G401 (cell line): ENCODE measurements around the gene STK10. TPM values are rescaled to one million over a fixed set of nuclear protein-coding genes. Genes with fewer than 3 reads are reported as not detected.
A peak's percentile ranks its signal among the peaks of the same experiment; 100 is the strongest.

Source experiments
- DNase-seq: peaks from one replicate; pipeline ENCODE4 v3.0.0-alpha.2; 2015; ENCODE audit warnings: low spot score
- in situ Hi-C: cut with HindIII; loops from 2 replicates; pipeline ENCODE4 v1.10.0; 2016; ENCODE audit warnings: low sequenced_read_pairs, mixed read lengths
- total RNA-seq: library from RNA; depleted of rRNA; stranded (reverse); fragments of >200 nt; shearing (Covaris generic); gene quantifications from 2 replicates; pipeline ENCODE4 v1.2.3, GENCODE V29; 2014

The STK10 gene
- total RNA-seq, 1 experiment from 2014 or later: 17.0 TPM

- peak; percentile 79 for DNase-seq
- in situ Hi-C loops: no loop called here
These were observed 69.9 kb downstream of the STK10 start for GRCh38 chr5:172117977-172118701.

DNA sequence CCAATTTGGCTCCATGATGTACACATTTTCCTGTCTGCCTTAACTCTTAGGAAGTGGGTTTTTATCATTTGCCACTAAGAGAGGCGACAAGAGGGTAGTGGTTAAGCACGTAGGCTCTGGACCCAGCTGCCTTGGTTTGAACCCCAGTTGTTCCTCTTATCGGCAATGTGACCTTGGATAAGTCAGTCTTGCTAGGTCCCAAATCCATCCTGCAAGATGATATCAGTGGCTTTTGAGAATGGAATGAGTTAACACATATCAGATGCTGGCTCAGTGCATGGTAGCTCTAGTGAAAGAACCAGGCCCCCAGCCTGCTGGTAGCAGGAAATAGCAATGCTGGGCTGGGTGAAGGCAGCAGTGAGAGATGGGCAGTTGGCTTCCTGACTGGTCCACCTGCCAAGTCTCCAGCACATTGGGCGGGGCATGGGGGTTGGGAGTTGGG is 72.5 kb downstream of the STK10 start:
- DNase-seq: peak; percentile 86
- in situ Hi-C loops: no loop called here

- in situ Hi-C loops: no loop called here
These were observed 73.1 kb downstream of the STK10 start for GRCh38 chr5:172114875-172115422.

GRCh38 chr5:172113036-172113435 is 75.0 kb downstream of the STK10 start:
- no peak for DNase-seq
- in situ Hi-C loops: no loop called here

More at GRCh38 chr5:172114875-172115422, 73.1 kb downstream of the STK10 start:
- DNase-seq: no peak

GRCh38 chr5:172111852-172112225 is 76.2 kb downstream of the STK10 start:
- DNase-seq: no peak
- in situ Hi-C loops: no loop called here

- no peak for DNase-seq
- in situ Hi-C loops: no loop called here
These were observed 76.8 kb downstream of the STK10 start for GRCh38 chr5:172110921-172111851.

DNA sequence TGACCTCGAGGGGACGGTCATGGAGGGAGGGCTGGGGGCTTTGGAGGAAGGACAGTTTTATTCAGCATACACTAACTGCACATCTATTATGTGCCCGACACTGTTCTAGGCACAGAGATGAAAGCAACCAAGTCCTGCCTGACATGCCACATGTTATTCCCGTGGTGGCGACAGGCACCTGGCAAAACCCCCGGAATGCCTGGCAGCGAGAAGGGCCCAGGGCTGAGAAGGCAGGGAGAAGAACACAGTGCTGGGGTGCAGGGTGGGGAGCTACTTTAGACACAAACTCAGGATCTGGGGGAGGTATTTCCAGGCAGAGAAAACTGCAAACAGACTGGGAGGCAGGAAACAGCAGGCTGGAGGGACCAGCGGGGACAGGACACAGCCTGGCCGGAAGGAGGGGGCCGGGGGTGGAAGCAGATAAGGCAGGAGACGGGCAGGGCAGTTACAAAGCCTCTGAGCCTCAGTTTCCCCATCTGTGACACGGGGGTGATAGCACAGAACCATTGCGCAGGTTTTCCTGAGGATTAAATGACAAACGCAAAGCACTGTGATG is 77.7 kb downstream of the STK10 start:
- in situ Hi-C loops: no loop called here
- no peak for DNase-seq

GRCh38 chr5:172109749-172110148 is 78.3 kb downstream of the STK10 start:
- in situ Hi-C loops: no loop called here
- peak; percentile 53 for DNase-seq

DNA sequence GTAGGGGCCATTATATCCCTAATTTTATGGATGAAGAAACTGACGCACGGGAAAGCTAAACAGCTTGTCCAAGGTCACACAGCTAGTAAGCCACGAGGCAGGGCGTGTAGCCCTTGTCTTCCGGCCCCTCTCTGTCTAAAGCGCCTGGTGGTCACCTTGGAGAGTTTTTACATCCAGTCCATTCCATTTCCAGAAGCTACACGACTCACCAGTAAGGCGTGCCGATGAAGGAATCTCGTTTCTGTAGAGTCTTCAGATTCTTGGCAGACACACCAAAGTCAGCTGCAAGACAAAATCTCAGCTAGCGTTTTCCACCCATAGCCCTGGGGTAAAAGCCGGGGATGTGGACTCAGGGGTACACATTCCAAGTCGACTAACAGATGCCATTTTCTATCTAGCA is 80.5 kb downstream of the STK10 start:
- DNase-seq: peak; percentile 71
- in situ Hi-C loops: no loop called here

DNA sequence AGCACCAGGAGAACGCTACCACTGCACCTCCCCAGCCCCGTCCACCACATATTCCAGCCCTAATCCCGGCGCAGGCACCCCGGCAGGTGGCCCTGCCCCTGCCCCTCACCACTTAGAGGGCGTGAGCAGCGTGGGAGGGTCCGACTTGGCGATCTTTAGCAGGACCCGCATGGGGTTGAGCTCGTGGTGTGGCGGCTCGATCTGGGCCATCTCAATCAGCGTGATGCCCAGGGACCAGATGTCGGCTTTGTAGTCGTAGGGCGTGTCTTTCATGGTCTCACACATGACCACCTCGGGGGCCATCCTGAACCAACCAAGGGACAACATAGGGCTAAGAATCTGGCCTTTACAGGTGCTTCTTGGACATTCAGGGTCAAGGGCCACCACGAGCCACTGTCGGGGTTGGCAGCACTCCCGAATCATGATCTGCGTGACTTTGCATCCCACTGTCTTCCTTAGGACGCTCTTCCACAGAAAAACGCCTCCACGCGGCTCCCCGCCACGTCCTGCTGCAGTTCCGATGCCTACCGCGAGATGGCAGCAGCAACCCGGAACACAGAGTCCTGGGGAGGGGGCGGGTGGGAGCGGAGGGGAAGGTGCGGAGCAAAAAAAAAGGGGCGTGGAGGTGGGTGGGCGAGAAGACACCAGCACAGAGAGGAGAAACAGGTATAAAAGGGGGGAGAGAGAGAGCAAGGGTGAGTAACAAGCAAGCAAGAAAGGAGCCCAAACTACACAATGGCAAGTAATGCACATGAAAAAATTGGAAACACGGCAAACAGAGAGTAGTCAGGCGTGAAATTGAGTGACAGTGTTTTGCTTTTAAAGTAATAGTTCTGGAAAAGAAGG is 81.3 kb downstream of the STK10 start:
- in situ Hi-C loops: no loop called here
- DNase-seq: peak; percentile 73

DNA sequence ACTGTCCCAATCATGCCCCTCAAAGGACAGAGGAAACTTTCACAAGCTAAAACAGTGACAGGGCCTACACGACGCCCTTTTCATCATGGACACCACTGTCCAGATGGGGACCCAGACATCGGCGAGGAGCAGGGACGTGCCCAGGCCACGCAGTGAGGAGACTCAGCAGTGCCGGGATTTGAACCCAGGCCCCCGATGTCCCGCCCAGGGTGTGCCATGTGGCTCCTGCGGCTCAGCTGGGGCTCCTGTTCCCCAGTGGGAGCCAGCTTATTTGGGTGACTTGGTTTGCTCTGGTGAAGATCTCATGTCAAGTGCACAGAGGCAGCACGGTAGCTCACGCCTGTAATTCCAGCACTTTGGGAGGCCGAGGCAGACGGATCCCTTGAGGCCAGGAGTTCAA is 82.2 kb downstream of the STK10 start:
- DNase-seq: no peak
- in situ Hi-C loops: no loop called here

DNA sequence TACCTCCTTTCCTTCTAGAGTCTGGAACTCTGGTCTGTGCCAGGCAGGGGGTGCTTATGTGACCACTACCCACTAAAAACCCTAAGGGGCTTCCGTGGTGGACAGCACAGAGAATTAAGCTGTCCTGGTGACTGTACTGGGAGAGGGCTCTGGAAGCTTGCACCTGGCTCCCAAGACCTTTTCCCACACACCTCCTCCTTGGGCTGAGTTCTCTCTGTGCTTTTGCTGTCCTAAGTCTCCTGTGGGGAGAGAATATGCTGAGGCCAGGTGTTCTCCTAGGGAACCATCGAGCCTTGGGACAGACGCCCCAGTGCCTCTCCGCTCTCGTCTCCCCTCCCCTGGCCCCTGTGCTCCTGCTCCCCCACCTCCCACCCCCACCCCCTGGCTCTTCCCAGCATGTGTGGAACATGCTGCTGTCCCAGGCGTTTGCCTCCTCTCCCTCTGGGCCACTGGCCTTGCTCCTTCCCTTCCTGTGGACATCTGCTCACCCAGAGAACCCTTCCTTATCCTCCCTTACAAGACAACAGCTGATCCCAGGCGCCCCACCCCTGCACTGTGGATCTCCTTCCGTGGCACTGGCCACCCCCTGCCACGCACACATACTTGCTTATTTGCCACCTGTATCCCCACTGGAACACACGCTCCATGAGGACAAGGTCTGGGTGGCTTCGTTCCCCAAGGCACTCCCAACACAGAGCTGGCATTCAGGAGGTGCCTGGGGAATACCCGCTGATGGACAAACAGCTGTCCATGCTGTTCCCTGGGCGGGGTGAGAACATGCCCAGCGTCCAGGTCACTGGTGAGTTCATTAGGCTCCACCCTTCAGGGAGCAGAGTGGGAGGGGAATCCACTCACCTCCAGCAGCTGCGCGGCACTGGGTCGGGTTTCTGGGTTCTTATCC is 83.0 kb downstream of the STK10 start:
- in situ Hi-C loops: no loop called here
- DNase-seq: peak; percentile 74

DNA sequence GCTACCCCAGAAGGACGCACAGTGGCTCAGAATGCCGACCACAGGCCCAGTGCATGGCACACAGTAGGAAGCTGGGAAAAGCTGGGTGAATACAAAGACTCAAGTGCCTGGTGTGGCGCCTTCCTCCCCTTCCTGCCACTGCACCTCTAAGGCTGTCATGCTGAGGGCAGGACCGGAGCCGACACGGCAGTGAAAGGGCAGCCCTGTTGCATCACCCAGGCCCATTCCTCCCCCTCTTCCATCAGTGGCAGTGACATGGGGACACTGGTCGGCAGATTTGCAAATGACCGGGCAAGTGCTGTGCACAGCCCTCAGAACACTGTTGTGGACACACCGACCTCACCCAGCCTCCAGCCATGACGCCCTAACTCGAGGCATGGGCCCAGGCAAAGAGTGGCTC is 84.0 kb downstream of the STK10 start:
- in situ Hi-C loops: no loop called here
- no peak for DNase-seq

DNA sequence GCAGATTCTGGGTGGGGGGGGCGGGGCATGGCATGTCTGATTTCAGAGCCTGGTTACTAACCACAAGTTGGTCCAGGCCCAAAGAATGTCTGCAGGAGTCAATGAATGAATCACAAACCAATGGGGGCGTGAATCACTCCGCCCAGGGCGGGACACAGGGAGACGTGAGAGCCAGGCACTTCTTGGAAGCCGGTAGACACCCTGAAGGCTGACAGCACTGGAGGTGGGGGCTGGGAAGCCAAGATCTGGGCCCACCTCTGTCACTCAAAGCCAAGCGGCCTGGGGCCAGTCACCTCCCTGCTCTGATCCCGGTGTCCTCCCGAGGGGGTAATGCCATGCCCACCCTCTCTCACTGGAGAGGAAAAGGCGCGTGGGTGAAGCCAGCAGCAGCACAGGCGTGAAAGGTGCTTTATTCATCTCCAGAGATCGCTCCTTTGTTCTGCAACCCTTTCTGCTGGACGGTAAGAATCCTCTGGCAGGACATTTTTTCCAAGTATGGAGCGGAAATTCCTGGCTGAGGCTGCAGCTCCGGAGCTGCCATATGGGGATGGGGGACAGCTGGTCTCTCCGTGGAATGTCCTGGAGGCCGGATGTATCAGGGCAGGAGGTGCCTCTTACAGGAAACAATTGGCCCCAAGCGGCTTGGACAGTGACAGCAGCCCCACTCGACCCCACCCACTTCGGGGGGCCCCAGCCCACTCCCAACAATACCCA is 85.0 kb downstream of the STK10 start:
- DNase-seq: peak; percentile 95
- in situ Hi-C loops: no loop called here

DNA sequence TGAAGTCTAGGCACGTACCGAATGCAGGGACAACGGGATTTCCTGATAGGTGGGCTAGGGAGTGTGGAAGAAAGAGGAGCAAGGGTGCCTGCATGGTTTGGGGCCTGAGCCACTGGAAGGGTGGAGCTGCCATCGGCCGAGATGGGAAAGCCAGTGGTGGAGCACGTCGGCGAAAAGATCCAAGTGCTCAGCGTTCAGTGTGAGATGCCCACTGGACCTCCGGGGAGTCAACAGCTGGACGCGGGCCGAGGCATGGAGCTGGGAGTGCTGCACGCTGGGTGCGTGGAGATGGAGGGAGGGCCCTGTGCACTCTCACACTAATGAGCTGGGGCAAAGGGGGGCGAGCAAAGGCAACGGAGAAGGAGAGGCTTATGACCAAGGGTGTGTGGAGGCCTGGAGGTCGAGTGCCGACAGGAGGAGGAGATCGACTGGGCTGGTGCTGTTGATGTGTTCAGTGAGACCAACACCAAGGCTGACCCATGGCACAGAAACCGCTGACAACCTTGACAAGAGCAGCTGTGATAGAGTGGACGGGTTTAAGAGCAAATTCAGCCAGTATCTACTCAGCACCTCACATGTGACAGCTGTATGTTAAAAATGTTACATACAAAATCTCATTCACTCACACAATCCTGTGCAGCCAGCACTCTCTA is 85.7 kb downstream of the STK10 start:
- in situ Hi-C loops: no loop called here
- DNase-seq: no peak

GRCh38 chr5:172101547-172102217 is 86.3 kb downstream of the STK10 start:
- DNase-seq: no peak
- in situ Hi-C loops: no loop called here
